ENCODE results near the gene TSPAN2. TPM values are rescaled to one million over a fixed set of nuclear protein-coding genes. Genes with fewer than 3 reads are reported as not detected.

TSPAN2 gene
- total RNA-seq, 4 donors from 2014 or later, result 53.7 to 85.1 (median 63.8) TPM

GRCh38 chr1:115041654-115042053 is 47.6 kb downstream of the TSPAN2 start:
- Histone ChIP-seq H3K27me3 (no peaks in the 10 kb centered on the region), H3K36me3 (peaks cover 0 to 24% of the 10 kb centered on the region in 2 donors), H3K9me3 (no peaks in the 10 kb centered on the region), H3K27ac (no peak overlapping the region), H3K4me3 (no peak overlapping the region), H3K4me1 (peaks cover 0 to 21% (median 3%) of the 10 kb centered on the region in 3 donors)
- ATAC-seq, result no peak
- TF ChIP-seq EP300 (IDR thresholded peaks at IDR 0.05), result no peak
- TF ChIP-seq POLR2A (IDR thresholded peaks at IDR 0.05), result no peak
- TF ChIP-seq CTCF (IDR thresholded peaks at IDR 0.05), result no peak
- no peak for TF ChIP-seq POLR2AphosphoS5 (IDR thresholded peaks at IDR 0.05)

GRCh38 chr1:115040501-115040900 is 48.8 kb downstream of the TSPAN2 start:
- 70 to 80% methylated on average over 2 of the region's 2 CpGs for WGBS, 2 donors (ENCODE audit: low coverage in 1 of 2)

GRCh38 chr1:115036814-115037507 is 52.3 kb downstream of the TSPAN2 start:
- Histone ChIP-seq H3K36me3 (peaks cover 0 to 14% of the 10 kb centered on the region in 2 donors), H3K4me1 (peaks cover 0 to 22% (median 3%) of the 10 kb centered on the region in 3 donors), H3K27me3 (no peaks in the 10 kb centered on the region), H3K27ac (no peak overlapping the region), H3K4me3 (no peak overlapping the region), H3K9me3 (no peaks in the 10 kb centered on the region)
- WGBS, 2 donors (ENCODE audit: low coverage in 1 of 2), result 59 to 100% methylated on average over 1 to 4 of the region's 4 CpGs
- no peak for TF ChIP-seq POLR2AphosphoS5 (IDR thresholded peaks at IDR 0.05)
- TF ChIP-seq CTCF (IDR thresholded peaks at IDR 0.05), result no peak
- no peak for TF ChIP-seq EP300 (IDR thresholded peaks at IDR 0.05)
- TF ChIP-seq POLR2A (IDR thresholded peaks at IDR 0.05), result no peak
- no peak for ATAC-seq

More at GRCh38 chr1:115040501-115040900, 48.8 kb downstream of the TSPAN2 start:
- ATAC-seq, result no peak
- Histone ChIP-seq H3K36me3 (peaks cover 0 to 21% of the 10 kb centered on the region in 2 donors), H3K27me3 (no peaks in the 10 kb centered on the region), H3K9me3 (no peaks in the 10 kb centered on the region), H3K4me3 (no peak overlapping the region), H3K27ac (no peak overlapping the region), H3K4me1 (peaks cover 0 to 22% (median 3%) of the 10 kb centered on the region in 3 donors)
- TF ChIP-seq EP300 (IDR thresholded peaks at IDR 0.05) (no peak), CTCF (IDR thresholded peaks at IDR 0.05) (no peak), POLR2AphosphoS5 (IDR thresholded peaks at IDR 0.05) (no peak)

GRCh38 chr1:115035652-115036051 is 53.7 kb downstream of the TSPAN2 start:
- peaks cover 0 to 2% of the 10 kb centered on the region in 2 donors for H3K36me3 ChIP-seq
- no peak for ATAC-seq
- no peak overlapping the region for H3K27ac ChIP-seq
- 87% methylated on average over 1 of the region's 1 CpG; no CpG with 5 or more reads in 1 of the 2 donors for WGBS, 2 donors (ENCODE audit: low coverage in 1 of 2)
- no peak for TF ChIP-seq POLR2AphosphoS5 (IDR thresholded peaks at IDR 0.05)
- TF ChIP-seq EP300 (IDR thresholded peaks at IDR 0.05), result no peak
- TF ChIP-seq CTCF (IDR thresholded peaks at IDR 0.05), result no peak
- TF ChIP-seq POLR2A (IDR thresholded peaks at IDR 0.05), result no peak
- H3K27me3 ChIP-seq, result no peaks in the 10 kb centered on the region
- peaks cover 0 to 22% (median 3%) of the 10 kb centered on the region in 3 donors for H3K4me1 ChIP-seq
- H3K4me3 ChIP-seq, result no peak overlapping the region
- H3K9me3 ChIP-seq, result no peaks in the 10 kb centered on the region

- Histone ChIP-seq H3K27ac (no peak overlapping the region), H3K36me3 (no peaks in the 10 kb centered on the region), H3K4me1 (peaks cover 0 to under 1% (median 0%) of the 10 kb centered on the region in 3 donors), H3K9me3 (no peaks in the 10 kb centered on the region), H3K27me3 (no peaks in the 10 kb centered on the region), H3K4me3 (no peak overlapping the region)
- 68% methylated on average over 2 of the region's 2 CpGs for WGBS, 2 donors (ENCODE audit: low coverage in 1 of 2)
- no peak for ATAC-seq
- no peak for TF ChIP-seq CTCF (IDR thresholded peaks at IDR 0.05)
- TF ChIP-seq POLR2A (IDR thresholded peaks at IDR 0.05), result no peak
- TF ChIP-seq POLR2AphosphoS5 (IDR thresholded peaks at IDR 0.05), result no peak
- no peak for TF ChIP-seq EP300 (IDR thresholded peaks at IDR 0.05)
Measured at GRCh38 chr1:115031595-115031994, 57.7 kb downstream of the TSPAN2 start.

Measured in gastroesophageal sphincter (tissue), 4 donors.